IMR-90 (cell line): ENCODE results near the gene RAB11A. TPM values are rescaled to one million over a fixed set of nuclear protein-coding genes. Genes with fewer than 3 reads are reported as not detected.

Experiments
- ATAC-seq: fragments of 200-7000 bp; cut with Tn5 transposase; 2 replicates; pipeline ENCODE4 v1.9.1; 2020; ENCODE audit warnings: low read depth, mild to moderate bottlenecking, moderate library complexity
- BruUV-seq: library from RNA; stranded (reverse); fragments of 400-500 nt; replicated peaks from 2 replicates; lab custom pipeline; 2021; lab: Mats Ljungman, UMichigan
- CTCF ChIA-PET: fragments of 300-600 bp; formaldehyde crosslinking; extraction: SDS; loops from one replicate; lab custom pipeline; 2021; ENCODE audit warnings: antibody characterized with exemption; lab: Yijun Ruan, JAX
- POLR2A ChIA-PET: fragments of 300-600 bp; sonication (Branson Sonifier 250); formaldehyde crosslinking; loops from one replicate; lab custom pipeline; 2022; ENCODE audit warnings: antibody characterized with exemption; ENCODE audit not compliant: unreplicated experiment; lab: Charles Lee
- DNase-seq: peaks from one replicate; pipeline ENCODE4 v3.0.0; 2013
- H2AFZ ChIP-seq: replicated peaks from 2 replicates; pipeline ENCODE3; 2013; ENCODE audit warnings: low read length, mild to moderate bottlenecking; ENCODE audit not compliant: poor library complexity
- H2AK5ac ChIP-seq: 2 replicates; pipeline ENCODE4 v1.6.1; 2013; ENCODE audit warnings: low read depth, low read length, inconsistent platforms
- H2AK9ac ChIP-seq: replicated peaks from 2 replicates; pipeline ENCODE3; 2013; ENCODE audit warnings: mild to moderate bottlenecking, low read depth, low read length, moderate library complexity; ENCODE audit not compliant: poor library complexity
- H2BK120ac ChIP-seq: 2 replicates; pipeline ENCODE4 v1.6.1; 2013; ENCODE audit warnings: low read depth, low read length, inconsistent platforms
- H2BK15ac ChIP-seq: 3 replicates; pipeline ENCODE4 v1.6.1; 2013; ENCODE audit warnings: low read depth, low read length, inconsistent platforms
- H2BK20ac ChIP-seq: 2 replicates; pipeline ENCODE4 v1.6.1; 2013; ENCODE audit warnings: low read depth, mild to moderate bottlenecking, inconsistent platforms, low read length, moderate library complexity
- H2BK5ac ChIP-seq: 2 replicates; pipeline ENCODE4 v1.6.1; 2013; ENCODE audit warnings: mild to moderate bottlenecking, low read depth, low read length, inconsistent platforms; ENCODE audit not compliant: poor library complexity, severe bottlenecking
- H3K14ac ChIP-seq: replicated peaks from 2 replicates; pipeline ENCODE4 v1.6.1; 2013; ENCODE audit warnings: low read depth, low read length, inconsistent platforms
- H3K18ac ChIP-seq: 2 replicates; pipeline ENCODE4 v1.6.1; 2013; ENCODE audit warnings: low read depth, low read length, control low read depth
- H3K23ac ChIP-seq: 2 replicates; pipeline ENCODE4 v1.6.1; 2013; ENCODE audit warnings: low read depth, low read length, inconsistent platforms
- H3K27ac ChIP-seq: 2 replicates; pipeline ENCODE4 v1.5.1; 2013; ENCODE audit warnings: mild to moderate bottlenecking, control low read depth, low read length; ENCODE audit not compliant: insufficient read depth
- H3K27me3 ChIP-seq: 2 replicates; pipeline ENCODE4 v1.6.1; 2013; ENCODE audit warnings: low read length; ENCODE audit not compliant: control insufficient read depth, insufficient read depth
- H3K36me3 ChIP-seq: 2 replicates; pipeline ENCODE4 v1.6.1; 2013; ENCODE audit warnings: low read length, mixed read lengths; ENCODE audit not compliant: control insufficient read depth, insufficient read depth
- H3K4ac ChIP-seq: 2 replicates; pipeline ENCODE4 v1.6.1; 2013; ENCODE audit warnings: low read depth, low read length, inconsistent platforms
- H3K4me1 ChIP-seq: 2 replicates; pipeline ENCODE4 v1.6.1; 2013; ENCODE audit warnings: low read length, mixed read lengths; ENCODE audit not compliant: control insufficient read depth, insufficient read depth
- H3K4me2 ChIP-seq: 2 replicates; pipeline ENCODE4 v1.6.1; 2013; ENCODE audit warnings: low read depth, mild to moderate bottlenecking, control low read depth, low read length, moderate library complexity
- H3K4me3 ChIP-seq: 2 replicates; pipeline ENCODE4 v1.5.1; 2013; ENCODE audit warnings: low read depth, mild to moderate bottlenecking, control low read depth, low read length, moderate library complexity; ENCODE audit not compliant: insufficient read depth
- H3K56ac ChIP-seq: 2 replicates; pipeline ENCODE4 v1.6.1; 2013; ENCODE audit warnings: low read length, inconsistent platforms; ENCODE audit not compliant: insufficient read depth; ENCODE audit errors: extremely low read depth
- H3K79me1 ChIP-seq, 2 experiments: 2 replicates each; pipeline ENCODE4 v1.6.1; 2013; ENCODE audit warnings: low read length in 2 of 2, inconsistent platforms in 1 of 2, low read depth in 1 of 2
- H3K9ac ChIP-seq: 2 replicates; pipeline ENCODE4 v1.6.1; 2013; ENCODE audit warnings: low read depth, low read length, control low read depth
- H3K9me1 ChIP-seq: 2 replicates; pipeline ENCODE4 v1.6.1; 2013; ENCODE audit warnings: low read length, inconsistent platforms; ENCODE audit not compliant: insufficient read depth
- H3K9me3 ChIP-seq: 2 replicates; pipeline ENCODE4 v1.6.1; 2013; ENCODE audit warnings: low read length; ENCODE audit not compliant: control insufficient read depth, insufficient read depth
- H4K20me1 ChIP-seq: 2 replicates; pipeline ENCODE4 v1.6.1; 2013; ENCODE audit warnings: low read length, inconsistent platforms; ENCODE audit not compliant: insufficient read depth
- H4K5ac ChIP-seq: 2 replicates; pipeline ENCODE4 v1.6.1; 2013; ENCODE audit warnings: mild to moderate bottlenecking, low read depth, low read length, control low read depth
- H4K8ac ChIP-seq, 2 experiments: 2 replicates each; pipeline ENCODE4 v1.6.1; 2013; ENCODE audit warnings: low read depth in 2 of 2, low read length in 2 of 2, control low read depth in 1 of 2, inconsistent platforms in 1 of 2
- H4K91ac ChIP-seq: 2 replicates; pipeline ENCODE4 v1.6.1; 2013; ENCODE audit warnings: low read depth, low read length, inconsistent platforms; ENCODE audit not compliant: insufficient read depth
- BHLHE40 ChIP-seq: fragments of 150-350 bp; IDR thresholded peaks from 2 replicates; pipeline ENCODE4 v1.6.1; 2016; ENCODE audit warnings: mild to moderate bottlenecking, low read depth, low read length
- CHD1 ChIP-seq: IDR thresholded peaks from 2 replicates; pipeline ENCODE4 v1.6.1; 2012; ENCODE audit warnings: low read depth, low read length, improper control_type of control experiment
- MAFK ChIP-seq: IDR thresholded peaks from 2 replicates; pipeline ENCODE4 v1.6.1; 2012; ENCODE audit warnings: low read depth, low read length, improper control_type of control experiment
- MXI1 ChIP-seq: IDR thresholded peaks from 2 replicates; pipeline ENCODE4 v1.6.1; 2012; ENCODE audit warnings: low read depth, mild to moderate bottlenecking, low read length, moderate library complexity, borderline replicate concordance
- NFE2L2 ChIP-seq: fragments of 150-350 bp; IDR thresholded peaks from 2 replicates; pipeline ENCODE4 v1.6.1; 2016; ENCODE audit warnings: low read depth, mild to moderate bottlenecking, low read length
- RAD21 ChIP-seq: IDR thresholded peaks from 2 replicates; pipeline ENCODE4 v1.6.1; 2012; ENCODE audit warnings: low read length, improper control_type of control experiment
- RFX5 ChIP-seq: IDR thresholded peaks from 2 replicates; pipeline ENCODE4 v1.8.0; 2012; ENCODE audit warnings: low read depth, mild to moderate bottlenecking, low read length, moderate library complexity
- SMC3 ChIP-seq: fragments of 150-350 bp; IDR thresholded peaks from 2 replicates; pipeline ENCODE4 v1.6.1; 2016; ENCODE audit warnings: low read depth, mild to moderate bottlenecking, antibody characterized with exemption, low read length, moderate library complexity
- USF2 ChIP-seq: fragments of 150-350 bp; IDR thresholded peaks from 2 replicates; pipeline ENCODE4 v1.6.1; 2017; ENCODE audit warnings: mild to moderate bottlenecking, antibody characterized with exemption, low read length, low read depth
- WGBS, 2 experiments: methylation state at CpG; one replicate each; pipeline versions ENCODE4 v1.1.5 to v1.1.7; 2013; ENCODE audit warnings: missing lambda C conversion rate in 2 of 2; ENCODE audit not compliant: insufficient read length in 1 of 2; ENCODE audit errors: extremely low coverage in 2 of 2; 5-methylcytosine and 5-hydroxymethylcytosine counted together
- dilution Hi-C: fragments of 300-500 bp; cut with HindIII; formaldehyde crosslinking; loops from one replicate; pipeline ENCODE4 v1.14.3; 2018; ENCODE audit warnings: low sequenced_read_pairs; ENCODE audit not compliant: unreplicated experiment
- in situ Hi-C: fragments of 300-500 bp; cut with MboI; formaldehyde crosslinking; loops from 3 replicates; pipeline ENCODE4 v1.14.3; 2019; ENCODE audit warnings: low sequenced_read_pairs, inconsistent platforms, mixed read lengths
- intact Hi-C: fragments of 100-400 bp; cut with micrococcal nuclease; formaldehyde crosslinking; loops from 2 replicates; pipeline ENCODE4 v1.10.0; 2022
- polyA plus RNA-seq, 3 experiments: library from polyadenylated mRNA; depleted of rRNA; stranded (reverse); fragments of >200 nt; gene quantifications; 2 replicates each; pipeline ENCODE4 v1.2.3, GENCODE V29; 2012; ENCODE audit warnings: low replicate concordance in 1 of 3
- total RNA-seq: library from RNA; depleted of rRNA; stranded (reverse); fragments of >200 nt; gene quantifications from 2 replicates; pipeline ENCODE4 v1.2.3, GENCODE V29; 2012
- TF ChIP-seq, protein P1 (sequence below): conservative IDR thresholded peaks from 2 replicates; pipeline ENCODE4 v1.5.1; 2012; ENCODE audit warnings: mild to moderate bottlenecking, low read depth, low read length, improper control_type of control experiment

RAB11A gene
- total and polyA plus RNA-seq, 2 of the 4 experiments (the other 2 are of a cell fraction): 341 to 462 TPM

- DNase-seq (no peak), ATAC-seq (no peak)
- Histone ChIP-seq H4K20me1 (peaks cover 9% of the 10 kb centered on the region; the same call in 1 of the 2 replicates), H2BK15ac (no peak overlapping the region), H3K4me1 (peaks cover 5% of the 10 kb centered on the region; the same call in 1 of the 2 replicates), H3K4ac (no peak overlapping the region), H2AK5ac (no peak overlapping the region), H4K8ac (no peak overlapping the region), H3K4me2 (no peak overlapping the region), H3K9me1 (peaks cover 3% of the 10 kb centered on the region; the same call in 1 of the 2 replicates), H3K27ac (no peak overlapping the region), H3K9me3 (no peaks in the 10 kb centered on the region), H2BK5ac (no peak overlapping the region), H3K79me1 (no peaks in the 10 kb centered on the region), H3K4me3 (no peak overlapping the region), H4K91ac (no peak overlapping the region), H2AFZ (no peak overlapping the region), H3K36me3 (no peaks in the 10 kb centered on the region), H3K56ac (no peak overlapping the region), H3K23ac (no peak overlapping the region), H3K9ac (no peak overlapping the region), H2BK20ac (no peak overlapping the region), H4K5ac (no peak overlapping the region), H3K14ac (no peak overlapping the region), H2AK9ac (no peak overlapping the region), H3K18ac (no peak overlapping the region), H3K27me3 (no peaks in the 10 kb centered on the region), H2BK120ac (no peak overlapping the region)
- ChIA-PET POLR2A (no interaction called here), CTCF (no interaction called here)
- intact Hi-C loops (no loop called here), dilution Hi-C loops (no loop called here), in situ Hi-C loops (loop anchor here (25.0 kb wide), 1 partner anchor 568 kb away; the partner anchor contains the start of gene SNAPC5)
- BruUV-seq: no TSS peak
- no CpG with 5 or more reads among the region's 5 CpGs for WGBS, 2 experiments
- TF ChIP-seq NFE2L2: no peak
- no peak for TF ChIP-seq RAD21
- TF ChIP-seq, protein P1, sequence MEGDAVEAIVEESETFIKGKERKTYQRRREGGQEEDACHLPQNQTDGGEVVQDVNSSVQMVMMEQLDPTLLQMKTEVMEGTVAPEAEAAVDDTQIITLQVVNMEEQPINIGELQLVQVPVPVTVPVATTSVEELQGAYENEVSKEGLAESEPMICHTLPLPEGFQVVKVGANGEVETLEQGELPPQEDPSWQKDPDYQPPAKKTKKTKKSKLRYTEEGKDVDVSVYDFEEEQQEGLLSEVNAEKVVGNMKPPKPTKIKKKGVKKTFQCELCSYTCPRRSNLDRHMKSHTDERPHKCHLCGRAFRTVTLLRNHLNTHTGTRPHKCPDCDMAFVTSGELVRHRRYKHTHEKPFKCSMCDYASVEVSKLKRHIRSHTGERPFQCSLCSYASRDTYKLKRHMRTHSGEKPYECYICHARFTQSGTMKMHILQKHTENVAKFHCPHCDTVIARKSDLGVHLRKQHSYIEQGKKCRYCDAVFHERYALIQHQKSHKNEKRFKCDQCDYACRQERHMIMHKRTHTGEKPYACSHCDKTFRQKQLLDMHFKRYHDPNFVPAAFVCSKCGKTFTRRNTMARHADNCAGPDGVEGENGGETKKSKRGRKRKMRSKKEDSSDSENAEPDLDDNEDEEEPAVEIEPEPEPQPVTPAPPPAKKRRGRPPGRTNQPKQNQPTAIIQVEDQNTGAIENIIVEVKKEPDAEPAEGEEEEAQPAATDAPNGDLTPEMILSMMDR: no peak
- TF ChIP-seq RFX5: no peak
- TF ChIP-seq MXI1: no peak
- no peak for TF ChIP-seq BHLHE40
- no peak for TF ChIP-seq SMC3
- no peak for TF ChIP-seq CHD1
- no peak for TF ChIP-seq USF2
- TF ChIP-seq MAFK: no peak
Measured at GRCh38 chr15:65918945-65919344, 49.7 kb downstream of the RAB11A start.
